RPMI8226 (cell line): ENCODE data around the gene ADIPOQ.
A peak's percentile ranks its signal among the peaks of the same experiment; 100 is the strongest.
"Not testable (repeated sequence)": the region's sequence is repeated elsewhere in the genome, so short reads cannot be mapped to it uniquely, and the experiment has no call there.

Experiments used
- DNase-seq: peaks from one replicate; pipeline ENCODE4 v3.0.0-alpha.2; 2015

Gene ADIPOQ

GRCh38 chr3:186842426-186843038, at the start of gene ADIPOQ:
TSS of gene ADIPOQ (plus strand) at chr3:186842710. CDS start at chr3:186853059, 10,349 bp downstream.
- DNase-seq = no peak

GRCh38 chr3:186798239-186798874, 44.2 kb upstream of the ADIPOQ start:
- no peak for DNase-seq

- DNase-seq = no peak
Measured at GRCh38 chr3:186800285-186800684, 42.2 kb upstream of the ADIPOQ start.

- no peak for DNase-seq
Measured at GRCh38 chr3:186802701-186803100, 39.8 kb upstream of the ADIPOQ start.

GRCh38 chr3:186803447-186803846, 39.1 kb upstream of the ADIPOQ start:
- DNase-seq = not testable (repeated sequence)

GRCh38 chr3:186806089-186807055, 36.1 kb upstream of the ADIPOQ start, which contains the start of gene RFC4:
TSS of gene RFC4 (minus strand) at chr3:186806482. CDS start at chr3:186804713, 1,769 bp downstream.
- DNase-seq = peak; percentile 93

- DNase-seq = no peak
Measured at GRCh38 chr3:186807231-186807630, 35.3 kb upstream of the ADIPOQ start.

- DNase-seq = no peak
Measured at GRCh38 chr3:186810336-186810996, 32.0 kb upstream of the ADIPOQ start.

GRCh38 chr3:186811313-186811712, 31.2 kb upstream of the ADIPOQ start:
- DNase-seq = not testable (repeated sequence)

- DNase-seq = no peak
Measured at GRCh38 chr3:186814100-186814499, 28.4 kb upstream of the ADIPOQ start.

GRCh38 chr3:186815435-186815834, 27.1 kb upstream of the ADIPOQ start:
- no peak for DNase-seq

- DNase-seq = no peak
Measured at GRCh38 chr3:186818516-186818915, 24.0 kb upstream of the ADIPOQ start.

- no peak for DNase-seq
Measured at GRCh38 chr3:186818956-186819355, 23.6 kb upstream of the ADIPOQ start.

GRCh38 chr3:186821429-186822387, 20.8 kb upstream of the ADIPOQ start:
- DNase-seq = peak; percentile 73

- DNase-seq = not testable (repeated sequence)
Measured at GRCh38 chr3:186822388-186822759, 20.1 kb upstream of the ADIPOQ start.

GRCh38 chr3:186823386-186823785, 19.1 kb upstream of the ADIPOQ start:
- no peak for DNase-seq

- peak; percentile 47 for DNase-seq
Measured at GRCh38 chr3:186824430-186825139, 17.9 kb upstream of the ADIPOQ start.

- peak; percentile 20 for DNase-seq
Measured at GRCh38 chr3:186825294-186825821, 17.2 kb upstream of the ADIPOQ start.

GRCh38 chr3:186825872-186826409, 16.6 kb upstream of the ADIPOQ start:
- no peak for DNase-seq

- no peak for DNase-seq
Measured at GRCh38 chr3:186826410-186826975, 16.0 kb upstream of the ADIPOQ start.
